Neural crest cell (in vitro differentiated cells): ENCODE measurements around the gene ATP11A. TPM values are rescaled to one million over a fixed set of nuclear protein-coding genes. Genes with fewer than 3 reads are reported as not detected.

Experiments used
- DNase-seq: peaks from one replicate; pipeline ENCODE4 v3.0.0; 2021; ENCODE audit warnings: low read depth, mixed read lengths, low spot score
- H3K27ac Mint-ChIP-seq: one replicate; pipeline ENCODE4 v1.8.0; 2021; ENCODE audit warnings: mild to moderate bottlenecking, mixed read lengths; ENCODE audit not compliant: unreplicated experiment
- H3K27me3 Mint-ChIP-seq: 2 replicates; pipeline ENCODE4 v1.8.0; 2021; ENCODE audit warnings: low read depth, mild to moderate bottlenecking, mixed read lengths
- H3K36me3 Mint-ChIP-seq: 2 replicates; pipeline ENCODE4 v1.8.0; 2021; ENCODE audit warnings: low read depth, mild to moderate bottlenecking, mixed read lengths
- H3K4me1 Mint-ChIP-seq: 2 replicates; pipeline ENCODE4 v1.8.0; 2021; ENCODE audit warnings: mixed read lengths
- H3K4me3 Mint-ChIP-seq: one replicate; pipeline ENCODE4 v1.8.0; 2021; ENCODE audit warnings: mild to moderate bottlenecking, mixed read lengths
- H3K9me3 Mint-ChIP-seq: 2 replicates; pipeline ENCODE4 v1.8.0; 2021; ENCODE audit warnings: mixed read lengths
- CTCF ChIP-seq: fragments of 200-600 bp; sonication (generic); conservative IDR thresholded peaks from 2 replicates; pipeline ENCODE4 v1.5.0; 2021; ENCODE audit warnings: antibody characterized with exemption, mild to moderate bottlenecking
- total RNA-seq: library from RNA; stranded (reverse); gene quantifications from 2 replicates; pipeline ENCODE4 v1.2.1, GENCODE V29; 2021

Gene ATP11A
- total RNA-seq, 1 donor from 2014 or later, result 97.4 TPM

GRCh38 chr13:112752711-112753541 is 63.1 kb downstream of the ATP11A start:
- TF ChIP-seq CTCF, result no peak
- Mint-ChIP-seq H3K27ac (no peak overlapping the region), H3K36me3 (peaks cover 3% of the 10 kb centered on the region), H3K4me3 (no peak overlapping the region), H3K4me1 (peaks cover 46% of the 10 kb centered on the region), H3K9me3 (no peaks in the 10 kb centered on the region), H3K27me3 (no peaks in the 10 kb centered on the region)
- no peak for DNase-seq

GRCh38 chr13:112753833-112754232 is 64.0 kb downstream of the ATP11A start:
- Mint-ChIP-seq H3K9me3 (no peaks in the 10 kb centered on the region), H3K36me3 (peaks cover 3% of the 10 kb centered on the region), H3K27ac (no peak overlapping the region), H3K4me1 (peaks cover 49% of the 10 kb centered on the region), H3K27me3 (no peaks in the 10 kb centered on the region), H3K4me3 (no peak overlapping the region)
- no peak for TF ChIP-seq CTCF
- no peak for DNase-seq

GRCh38 chr13:112754281-112755025 is 64.6 kb downstream of the ATP11A start:
- no peaks in the 10 kb centered on the region for H3K27me3 Mint-ChIP-seq
- H3K9me3 Mint-ChIP-seq, result no peaks in the 10 kb centered on the region
- H3K4me3 Mint-ChIP-seq, result no peak overlapping the region
- DNase-seq, result no peak
- peaks cover 52% of the 10 kb centered on the region for H3K4me1 Mint-ChIP-seq
- no peak for TF ChIP-seq CTCF
- H3K27ac Mint-ChIP-seq, result no peak overlapping the region
- H3K36me3 Mint-ChIP-seq, result peaks cover 8% of the 10 kb centered on the region

GRCh38 chr13:112755331-112755730 is 65.5 kb downstream of the ATP11A start:
- no peaks in the 10 kb centered on the region for H3K9me3 Mint-ChIP-seq
- DNase-seq, result no peak
- H3K27ac Mint-ChIP-seq, result no peak overlapping the region
- H3K4me3 Mint-ChIP-seq, result no peak overlapping the region
- H3K4me1 Mint-ChIP-seq, result peaks cover 59% of the 10 kb centered on the region
- H3K27me3 Mint-ChIP-seq, result no peaks in the 10 kb centered on the region
- peaks cover 8% of the 10 kb centered on the region for H3K36me3 Mint-ChIP-seq
- no peak for TF ChIP-seq CTCF

GRCh38 chr13:112756081-112756480 is 66.2 kb downstream of the ATP11A start:
- H3K36me3 Mint-ChIP-seq, result peaks cover 8% of the 10 kb centered on the region
- no peak overlapping the region for H3K4me3 Mint-ChIP-seq
- H3K27ac Mint-ChIP-seq, result no peak overlapping the region
- H3K27me3 Mint-ChIP-seq, result no peaks in the 10 kb centered on the region
- no peak for DNase-seq
- no peaks in the 10 kb centered on the region for H3K9me3 Mint-ChIP-seq
- peaks cover 59% of the 10 kb centered on the region for H3K4me1 Mint-ChIP-seq
- TF ChIP-seq CTCF, result no peak
